ENCODE results near the gene DAND5.

DAND5 gene

DNA sequence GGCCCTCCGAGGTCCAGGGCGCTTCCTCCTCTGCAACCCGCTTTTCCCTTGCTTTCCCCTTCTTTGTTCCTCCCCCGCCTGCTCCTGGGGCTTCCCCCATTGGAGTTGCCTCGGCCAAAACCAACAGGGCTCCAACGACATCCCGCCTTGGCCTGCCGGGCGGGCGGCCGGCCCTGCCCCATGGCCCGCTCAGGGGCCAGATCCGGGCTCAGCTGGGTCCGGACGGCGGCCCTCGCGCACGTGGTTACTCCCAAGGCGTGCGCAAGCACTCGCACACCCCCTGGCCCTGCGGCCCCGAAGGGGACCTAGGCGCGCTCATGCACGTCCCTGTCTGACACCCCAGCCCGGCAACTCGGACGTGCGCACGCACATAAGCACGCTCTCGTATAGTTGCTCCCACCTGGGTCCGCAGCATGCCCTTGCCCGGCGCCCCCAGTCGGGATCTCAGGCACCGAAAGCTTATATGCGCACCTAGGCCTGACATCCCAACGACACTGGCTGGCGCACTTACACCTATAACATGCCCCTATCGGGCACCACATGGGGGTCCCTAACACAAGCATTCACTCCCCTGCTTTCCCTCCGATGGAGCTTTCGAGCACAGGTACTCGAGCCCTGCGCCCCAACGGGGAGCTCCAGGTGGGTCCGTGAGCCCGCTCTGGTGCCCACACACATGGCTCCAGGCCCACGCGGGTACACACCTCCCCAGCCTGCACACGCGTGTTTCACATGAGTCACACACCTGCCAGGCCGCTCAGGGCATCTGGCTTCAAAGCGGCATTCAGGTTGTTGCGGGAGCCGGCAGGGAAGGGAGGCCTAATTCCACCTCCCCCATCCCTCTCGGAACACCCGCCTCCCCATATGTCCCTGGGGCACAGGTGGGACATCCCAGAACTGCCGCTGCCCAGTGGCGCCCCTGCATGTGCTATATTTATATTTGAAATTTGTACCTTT is 40.9 kb downstream of the DAND5 start:
- no peak for DNase-seq (ENCODE audit: low read depth in 2 of 2)

DNA sequence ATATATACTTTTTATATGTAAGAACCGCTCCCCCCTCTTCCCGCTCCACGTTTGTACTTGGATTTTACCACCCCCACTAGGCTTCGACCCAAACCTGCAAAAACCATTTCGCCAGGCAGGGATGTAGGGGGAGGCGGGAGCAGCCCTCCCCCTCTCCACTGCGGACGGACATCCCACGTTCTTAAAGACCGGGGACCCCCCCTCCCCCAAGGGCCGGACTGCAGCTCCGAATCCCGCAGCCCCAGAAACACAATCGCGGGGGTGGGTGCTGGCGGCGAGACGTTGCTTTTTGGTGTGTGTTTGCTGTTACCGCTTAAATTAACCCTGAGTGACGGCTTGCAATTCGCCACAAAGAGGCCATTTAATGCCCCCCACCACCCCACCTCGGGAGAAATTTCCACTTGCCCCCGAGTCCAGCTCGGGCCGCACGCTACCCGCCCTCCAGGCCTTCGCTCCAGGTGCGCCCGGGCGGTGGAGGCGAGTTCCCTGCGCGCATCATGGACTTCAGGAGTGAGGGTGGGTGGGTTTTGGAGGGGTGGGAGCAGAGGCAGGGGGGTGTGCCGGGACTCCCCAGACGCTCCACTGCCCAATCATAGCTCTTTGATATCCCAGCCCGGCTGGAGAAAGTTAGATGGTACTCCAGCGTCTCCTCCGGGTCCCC is 41.7 kb downstream of the DAND5 start:
- no peak for DNase-seq (ENCODE audit: low read depth in 2 of 2)

DNA sequence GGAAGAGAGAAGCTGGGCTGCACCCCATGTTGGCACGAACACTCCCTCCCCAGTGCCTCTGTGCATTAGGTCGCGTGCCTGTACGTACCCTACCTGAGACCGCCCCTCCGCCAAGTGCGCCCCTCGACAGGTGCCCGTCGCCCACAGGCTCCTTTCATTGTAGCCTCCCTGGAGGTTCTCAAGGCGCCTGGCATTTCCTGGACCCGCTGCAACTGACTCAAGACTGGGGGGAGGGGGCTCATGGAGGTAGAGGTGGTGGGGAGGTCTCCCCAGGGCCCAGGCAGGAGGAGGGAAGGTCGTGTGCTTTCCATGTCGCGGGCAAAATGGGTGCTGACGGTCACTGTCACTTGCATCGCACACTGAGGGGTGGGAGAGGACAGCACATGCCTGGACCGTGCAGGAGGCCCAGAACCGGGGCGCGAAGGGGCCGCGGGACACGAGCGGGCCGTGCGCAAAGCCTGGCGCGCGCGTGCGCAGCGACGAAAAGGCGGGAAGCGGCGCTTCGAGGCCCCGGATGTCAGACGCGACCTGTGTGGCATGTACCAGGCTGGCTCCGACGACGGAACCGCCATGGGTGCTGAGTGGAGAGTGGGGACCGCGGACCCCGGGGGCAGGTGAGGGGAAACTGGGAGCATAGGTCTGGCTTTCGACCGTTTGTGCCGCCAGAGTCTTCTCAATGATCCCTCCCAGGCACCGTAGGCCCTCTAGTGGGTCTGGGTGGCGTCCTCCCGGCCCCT is 42.4 kb downstream of the DAND5 start:
- DNase-seq (ENCODE audit: low read depth in 2 of 2): no peak

DNA sequence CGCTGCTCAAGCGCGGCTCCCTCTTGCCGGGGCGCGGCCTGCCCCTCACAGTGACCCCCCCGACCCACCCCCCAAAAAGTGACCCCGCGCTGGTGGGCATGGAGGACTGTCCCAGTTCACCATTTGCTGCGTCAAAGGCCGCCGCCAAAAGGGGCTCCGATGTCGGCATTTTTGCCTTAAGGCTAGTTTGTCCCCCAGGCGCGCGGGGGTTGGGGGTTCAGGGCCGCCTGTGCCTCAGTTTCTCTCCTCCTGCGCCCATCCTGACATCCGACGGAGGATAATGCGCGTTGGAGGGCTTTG is 43.0 kb downstream of the DAND5 start:
- DNase-seq (ENCODE audit: low read depth in 2 of 2): no peak

DNA sequence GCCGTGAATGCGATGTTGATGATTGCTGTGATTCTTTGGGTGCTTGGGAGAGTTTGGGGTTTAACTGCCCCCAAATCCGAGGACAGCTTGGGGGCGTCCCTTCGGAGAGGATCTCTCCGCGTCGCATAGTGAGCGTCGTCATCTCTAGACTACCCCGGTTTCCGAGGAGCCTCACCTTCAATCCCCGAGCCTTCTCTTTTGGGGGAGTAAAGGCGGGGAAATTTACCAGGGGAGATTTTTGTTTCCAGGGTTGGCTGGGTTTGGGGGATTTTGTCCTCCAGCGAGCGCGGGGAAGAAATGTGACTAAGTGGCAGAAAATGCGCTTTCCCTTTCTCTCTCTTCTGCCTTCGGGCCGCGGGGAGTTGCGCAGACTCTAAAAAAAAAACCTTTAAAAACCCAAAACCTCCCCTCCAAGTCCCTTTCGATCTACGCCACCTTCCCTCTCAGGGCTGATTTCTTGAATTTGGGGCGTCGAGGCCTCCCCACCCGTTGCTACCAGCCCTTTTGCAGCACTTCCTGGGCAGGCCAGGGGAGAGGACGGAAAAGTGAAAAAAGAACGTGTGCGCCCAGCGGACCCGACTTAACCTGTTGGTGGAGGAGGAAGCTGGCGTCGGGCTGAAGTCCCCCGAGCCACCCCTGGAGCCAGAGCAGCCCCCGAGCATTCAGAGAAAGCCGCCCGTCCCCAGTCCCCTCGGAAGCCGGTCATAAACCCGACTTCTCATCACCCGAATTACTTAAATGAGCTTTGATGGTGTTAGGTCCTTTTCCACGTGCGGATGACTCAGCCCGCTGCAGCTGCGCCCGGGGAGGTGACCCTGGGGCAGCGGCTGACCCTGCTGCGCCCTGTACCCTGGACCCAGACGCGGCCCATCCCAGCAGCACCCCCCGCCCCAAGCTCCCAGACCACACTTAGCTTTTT is 43.6 kb downstream of the DAND5 start:
- peak in 1 of 2 donors; percentile 12 for DNase-seq (ENCODE audit: low read depth in 2 of 2)

DNA sequence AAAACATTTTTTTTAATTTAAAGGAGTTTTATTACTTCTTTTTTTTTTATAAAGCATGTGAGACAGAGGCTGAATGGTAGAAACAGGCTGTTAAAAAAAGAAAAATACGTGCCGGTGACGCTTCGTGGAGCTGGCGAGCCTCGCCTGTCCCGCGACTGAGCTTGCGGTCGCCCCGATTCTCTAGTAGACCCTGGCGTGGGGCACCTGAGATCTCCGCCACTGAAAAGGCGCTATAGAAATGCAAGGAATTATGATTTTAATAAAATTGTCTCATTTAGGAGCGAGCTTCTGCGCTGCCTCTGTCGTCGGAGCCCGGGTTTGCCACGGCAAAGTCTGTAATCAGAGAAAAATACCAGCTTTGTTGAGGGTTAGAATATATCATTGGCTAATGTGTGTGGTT is 44.3 kb downstream of the DAND5 start:
- no peak for DNase-seq (ENCODE audit: low read depth in 2 of 2)

DNA sequence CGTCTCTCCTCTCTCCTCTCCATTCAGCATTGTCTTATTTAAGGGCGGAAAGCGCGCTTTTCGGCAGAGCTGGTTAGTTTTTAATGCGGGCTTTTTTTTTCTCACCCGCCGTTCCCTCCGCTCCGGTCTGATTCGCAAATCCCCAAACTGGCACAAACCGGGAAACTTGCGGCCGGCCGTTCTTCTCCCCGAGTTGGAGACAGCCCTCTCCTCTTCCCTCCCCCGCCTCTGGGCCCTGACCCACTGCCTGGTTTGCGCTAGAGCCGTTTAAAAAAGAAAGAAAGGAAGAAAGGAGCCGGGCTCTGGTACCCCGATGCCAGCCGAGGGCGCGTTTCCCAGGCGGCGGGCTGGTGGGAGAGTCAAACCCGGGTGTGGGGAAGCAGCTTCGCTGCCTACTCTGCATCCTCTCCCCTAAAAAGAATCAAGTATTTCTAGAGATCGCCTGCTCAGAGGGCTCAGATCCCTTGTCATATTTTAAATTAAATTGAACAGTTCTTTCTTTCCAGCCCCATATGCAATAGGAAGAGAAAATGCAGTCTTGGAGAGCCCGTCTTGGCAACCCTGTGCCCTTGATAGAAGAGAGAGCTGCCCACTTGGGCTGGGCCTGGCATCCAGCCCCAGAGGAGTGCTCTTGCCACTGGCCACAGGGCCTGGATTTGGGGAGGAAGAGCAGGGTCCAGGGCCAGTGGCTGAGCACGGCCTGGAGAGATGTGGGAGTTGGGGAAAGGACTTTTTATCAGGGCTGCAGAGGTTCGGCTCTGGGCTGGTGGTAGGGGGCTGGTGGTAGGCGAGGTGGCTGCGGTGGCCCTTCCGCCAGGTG is 44.9 kb downstream of the DAND5 start:
- no peak for DNase-seq (ENCODE audit: low read depth in 2 of 2)

DNA sequence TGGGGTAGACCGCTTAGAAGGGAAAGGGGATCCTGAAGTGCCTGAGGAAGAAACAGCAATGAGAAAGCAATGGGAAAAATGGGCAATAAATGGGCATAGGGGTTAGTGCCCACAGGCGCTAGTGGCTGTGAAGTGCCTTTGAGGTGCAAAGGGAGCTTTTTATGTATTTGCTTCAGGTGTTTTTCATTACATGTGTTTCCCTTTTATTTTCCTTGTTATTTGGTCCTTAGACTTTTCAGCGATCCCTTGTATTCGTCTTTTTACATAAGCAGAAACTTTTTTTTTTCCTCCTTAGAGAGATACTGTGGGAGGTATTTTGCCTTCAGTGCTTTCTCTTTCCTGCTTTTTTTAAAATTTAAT is 45.5 kb downstream of the DAND5 start:
- DNase-seq (ENCODE audit: low read depth in 2 of 2): no peak

DNA sequence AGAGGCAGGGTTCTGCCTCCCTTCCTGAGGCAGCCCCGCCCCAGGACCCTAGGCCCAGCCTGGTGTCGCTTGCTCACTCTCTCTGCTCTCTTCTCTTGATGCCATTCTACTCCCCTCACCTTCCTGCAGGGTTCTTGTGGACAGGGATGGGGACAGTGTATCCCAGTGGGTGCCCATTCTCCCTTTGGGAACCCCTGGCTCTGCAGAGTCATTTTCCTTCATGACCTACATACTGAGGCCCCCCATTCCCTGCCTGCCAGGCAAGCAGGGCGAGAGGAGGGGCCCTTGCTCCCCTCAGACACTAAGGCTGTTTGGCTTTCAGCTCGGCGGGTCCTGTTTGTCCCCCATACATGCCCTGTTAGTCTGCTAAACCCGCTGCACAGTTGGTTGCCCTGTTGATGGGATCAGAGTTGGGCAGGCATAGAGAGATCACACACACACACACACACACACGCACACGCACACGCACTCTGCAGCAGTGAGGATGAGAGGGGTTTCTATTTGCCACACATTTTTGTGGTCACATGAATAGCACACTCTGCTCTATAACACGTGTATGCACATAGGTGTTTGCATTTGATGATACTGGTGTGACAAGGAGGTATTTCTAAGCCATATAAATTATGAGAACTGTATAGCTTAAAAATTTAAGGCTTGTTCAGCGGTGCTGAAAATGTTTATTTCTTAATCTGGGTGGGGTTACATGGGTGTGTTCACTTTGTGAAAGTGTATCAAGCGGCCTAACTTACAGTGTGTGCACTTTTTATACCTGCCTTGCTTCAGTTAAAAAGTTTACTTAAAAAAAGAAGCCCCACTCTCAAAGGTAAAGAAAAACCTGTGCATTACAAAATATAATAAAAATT is 46.2 kb downstream of the DAND5 start:
- DNase-seq (ENCODE audit: low read depth in 2 of 2): no peak

DNA sequence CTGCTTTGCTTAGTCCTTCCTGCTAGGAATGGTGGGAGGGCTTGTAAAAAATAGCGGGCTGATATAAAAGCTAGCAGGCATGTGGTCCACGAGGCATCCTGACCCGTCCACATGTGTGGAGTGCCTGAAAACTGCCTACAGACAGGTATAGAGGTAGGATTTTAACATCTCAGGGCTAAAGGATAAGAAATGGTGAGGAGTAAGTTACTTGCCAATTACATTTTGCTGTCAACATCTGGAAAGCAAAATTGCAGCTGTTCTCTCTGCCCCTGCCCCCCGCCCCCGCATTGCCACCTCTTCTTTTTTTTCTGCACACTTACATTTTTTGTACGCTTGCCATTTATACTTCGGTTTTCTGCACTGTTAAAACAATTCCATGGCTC is 46.9 kb downstream of the DAND5 start:
- DNase-seq (ENCODE audit: low read depth in 2 of 2): no peak

DNA sequence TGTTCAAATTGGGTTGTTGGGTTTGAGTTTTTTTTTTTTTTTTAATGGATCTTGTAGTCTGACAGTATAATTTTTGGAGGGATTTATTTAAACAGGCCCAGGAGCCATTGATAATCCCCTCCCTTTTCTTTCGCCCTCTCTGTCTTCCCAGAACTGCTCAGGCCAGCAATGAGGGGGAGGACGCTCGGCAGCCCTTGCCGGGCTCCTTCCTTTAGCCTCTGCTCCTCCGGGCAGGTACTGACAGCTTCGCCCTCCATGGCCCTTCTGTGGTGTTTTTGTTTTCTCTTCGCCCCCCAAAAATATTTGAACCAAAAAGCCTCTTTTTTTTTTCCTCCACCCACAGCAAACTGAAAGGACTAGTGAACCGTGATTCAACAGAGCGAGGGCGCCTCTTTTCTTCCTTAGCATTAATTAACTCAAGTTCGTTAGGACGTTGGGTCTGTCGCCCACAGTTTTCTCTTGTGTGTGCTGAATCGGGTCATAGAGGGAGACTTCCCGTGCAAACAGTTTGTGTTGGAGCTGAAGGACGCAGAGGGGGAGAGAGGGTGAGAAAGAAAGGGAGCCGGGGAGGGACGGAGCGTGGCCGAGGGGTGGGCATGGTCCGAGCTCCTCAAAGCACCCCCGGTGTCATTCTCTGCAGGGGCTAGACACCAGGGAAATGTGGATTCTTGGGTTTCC is 47.4 kb downstream of the DAND5 start:
- DNase-seq (ENCODE audit: low read depth in 2 of 2): no peak

DNA sequence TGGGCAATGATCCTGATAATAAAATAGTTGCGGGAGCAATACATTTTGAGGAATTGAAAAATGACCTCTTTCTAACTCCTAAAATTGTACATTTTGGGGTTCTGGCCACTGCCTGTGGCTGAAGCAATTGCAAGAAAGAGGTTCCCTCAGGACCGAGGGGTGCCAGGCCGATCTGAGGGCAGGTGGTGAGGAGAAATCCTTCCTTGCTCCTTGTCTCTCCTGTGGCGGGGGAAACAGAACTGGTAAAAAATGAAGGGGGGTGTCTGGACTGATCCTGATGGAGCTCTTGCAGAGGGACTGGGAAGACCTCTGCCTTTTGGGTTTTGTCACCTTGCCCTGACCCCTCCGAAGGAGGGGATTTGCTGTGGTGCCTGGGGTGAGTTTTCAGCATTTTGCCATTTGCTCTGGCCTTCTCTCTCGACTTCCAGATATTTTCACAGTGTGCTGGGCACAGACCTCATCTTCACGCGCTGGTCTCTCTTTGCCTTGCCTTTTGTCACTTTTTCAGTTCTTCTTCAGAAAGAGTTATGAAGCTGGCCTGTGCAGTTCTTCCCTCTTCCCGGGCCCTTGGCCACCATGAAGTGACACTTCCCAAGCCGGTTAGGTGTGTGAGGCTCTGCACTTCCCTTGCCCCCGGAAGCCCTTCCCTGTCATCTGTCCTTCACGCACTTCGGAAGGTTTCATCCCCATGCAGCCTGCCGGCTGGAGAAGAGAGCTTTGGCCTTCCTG is 48.1 kb downstream of the DAND5 start:
- DNase-seq (ENCODE audit: low read depth in 2 of 2): no peak

DNA sequence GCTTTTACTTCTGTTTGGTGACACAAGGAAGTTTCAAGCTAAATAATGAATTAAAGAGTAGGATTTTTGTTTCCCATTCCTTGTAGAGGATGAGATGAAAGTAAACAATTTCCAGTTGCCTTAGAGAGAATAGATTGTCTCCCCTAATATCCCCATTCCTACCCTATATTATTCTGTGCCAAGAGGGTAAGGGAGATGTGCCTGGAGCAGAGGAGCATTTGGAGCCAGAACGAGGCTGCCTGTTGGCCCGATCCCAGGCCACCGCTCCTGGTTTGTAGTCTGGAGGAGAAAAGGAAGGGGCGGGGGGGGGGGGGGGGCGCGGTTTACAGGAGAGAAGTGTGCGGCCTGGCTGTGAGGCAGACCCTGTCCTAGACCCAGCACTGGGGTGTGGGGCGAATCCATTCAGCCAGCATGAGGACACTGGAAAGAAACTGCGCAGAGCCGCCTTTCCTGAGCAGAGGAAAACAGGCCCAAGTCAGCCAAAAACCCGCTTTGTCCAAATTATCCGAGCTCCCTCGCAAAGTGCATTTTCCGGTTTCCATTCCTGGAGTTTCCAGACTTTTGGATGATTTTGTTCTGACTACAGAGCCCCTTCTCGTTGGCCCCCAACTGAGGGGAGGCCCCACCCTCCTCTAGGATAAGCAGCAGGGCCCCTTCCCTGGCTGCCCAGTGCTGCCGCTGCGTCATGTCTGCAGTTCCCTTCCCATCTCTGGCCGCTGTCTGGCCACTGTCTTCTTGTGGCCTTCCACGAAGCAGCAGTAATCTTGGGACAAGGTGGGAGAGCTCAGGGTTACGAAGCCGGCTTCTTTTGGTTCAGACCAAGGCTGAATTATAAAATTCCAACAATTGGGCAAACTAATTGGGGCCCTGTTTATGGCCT is 48.9 kb downstream of the DAND5 start:
- DNase-seq (ENCODE audit: low read depth in 2 of 2): no peak

DNA sequence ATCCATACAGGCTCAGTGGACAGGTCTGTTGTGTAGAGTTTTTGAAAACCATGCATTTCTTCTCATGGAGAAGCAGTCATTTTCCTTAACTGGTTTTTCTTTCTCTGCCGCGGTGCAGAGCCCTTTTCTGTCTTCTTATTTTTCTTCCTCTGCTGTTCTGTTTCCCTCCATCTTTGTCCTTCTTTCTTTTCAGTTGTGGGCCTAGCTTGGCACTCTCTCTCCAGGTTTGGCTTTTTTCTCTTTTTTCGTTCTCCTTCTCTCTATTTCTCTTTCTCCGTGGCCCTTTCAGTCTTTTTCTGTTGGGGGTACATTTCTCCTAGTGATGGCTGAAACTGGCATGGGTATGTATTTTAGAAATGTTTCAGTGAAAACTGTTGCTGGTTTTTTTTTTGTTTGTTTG is 50.0 kb downstream of the DAND5 start:
- DNase-seq (ENCODE audit: low read depth in 2 of 2): no peak

DNA sequence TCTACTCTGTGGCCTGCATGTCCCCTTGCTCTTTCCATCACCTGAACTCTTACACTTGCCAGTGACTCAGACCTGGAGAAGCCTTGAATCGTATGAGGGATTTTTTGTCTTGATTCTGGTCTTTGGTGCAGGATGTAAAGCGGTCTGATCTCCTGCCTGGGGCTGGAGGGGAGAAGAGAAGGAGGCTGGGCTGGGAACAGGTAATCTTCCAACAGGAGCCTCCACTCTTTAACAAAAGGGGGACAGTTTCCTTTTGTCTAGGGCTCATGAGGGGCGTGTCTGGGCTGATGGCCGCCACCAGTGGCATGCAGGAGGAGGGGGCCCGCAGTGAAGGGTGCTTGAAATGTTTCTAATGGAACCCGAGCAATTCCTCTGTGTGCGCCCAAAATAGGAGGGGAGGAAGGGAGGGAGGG is 50.6 kb downstream of the DAND5 start:
- no peak for DNase-seq (ENCODE audit: low read depth in 2 of 2)

DNA sequence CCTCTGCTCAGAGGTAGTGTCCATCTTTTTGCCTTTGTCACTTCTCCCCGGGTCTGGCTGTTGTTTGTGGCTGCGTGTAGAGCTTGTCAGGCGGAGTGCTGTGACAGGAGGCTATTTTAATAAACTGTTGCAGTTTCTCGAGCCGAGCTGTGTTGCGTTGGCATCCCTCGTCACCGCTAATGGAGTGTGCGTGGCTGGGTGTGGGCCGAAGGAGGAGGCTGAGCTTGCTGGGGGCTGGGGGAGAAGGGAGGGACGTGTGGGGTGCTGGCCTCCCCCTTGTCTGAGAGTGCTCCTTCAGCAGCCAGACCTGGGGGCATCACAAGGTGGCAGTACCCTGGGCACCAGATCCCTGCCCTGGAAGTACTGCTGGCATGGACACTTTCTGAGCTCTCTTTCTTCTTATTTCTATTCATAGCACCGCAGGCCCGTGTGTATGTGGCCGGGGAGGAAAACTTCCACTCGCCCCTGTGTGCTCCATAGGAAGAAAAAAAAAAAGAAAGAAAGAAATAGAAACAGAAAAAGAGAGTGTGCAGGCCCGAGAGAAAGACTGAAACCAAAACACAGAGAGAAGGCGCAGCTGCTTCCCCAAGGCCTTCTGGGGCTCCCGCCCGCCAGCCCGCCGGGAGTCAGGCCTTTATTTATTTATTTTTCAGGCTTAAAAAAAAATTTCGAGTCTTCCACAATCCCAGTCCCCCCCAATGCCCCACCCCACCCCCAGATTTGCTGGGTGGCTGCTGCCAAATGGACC is 52.9 kb downstream of the DAND5 start:
- DNase-seq (ENCODE audit: low read depth in 2 of 2): no peak

Data from stimulated activated CD8-positive, alpha-beta memory T cell treated with anti-CD3 and anti-CD28 coated beads, Interleukin-7, amount 100 ng/mL, for 4 hours (primary cell).